ENCODE results near the gene NOVA1.

NOVA1 gene

DNA sequence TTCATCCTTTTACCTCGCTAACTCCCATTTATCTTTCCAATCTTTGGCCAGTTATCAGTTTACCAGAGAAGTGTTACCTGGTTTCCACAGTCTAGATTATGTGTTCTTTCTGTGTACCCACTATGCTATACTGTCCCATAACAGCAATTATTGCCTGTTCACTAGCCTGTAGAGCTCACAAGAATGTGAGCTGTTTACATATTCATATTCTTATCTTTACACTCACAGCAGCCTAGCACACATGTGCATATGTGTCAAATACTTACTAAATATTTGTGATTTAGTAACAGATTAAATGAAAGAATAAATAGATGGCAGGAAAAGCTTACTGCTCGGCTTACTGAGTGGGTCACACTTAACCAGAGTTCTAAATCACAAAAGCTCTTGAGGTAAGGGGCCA lies 97.8 kb downstream of the NOVA1 start:
- Histone ChIP-seq H3K4me1 (ENCODE audit: control insufficient read depth, insufficient read depth, low read length) (no peaks in the 10 kb centered on the region), H3K4me3 (ENCODE audit: low read length) (no peak overlapping the region), H3K4me2 (ENCODE audit: low read length) (no peak overlapping the region), H3K9ac (ENCODE audit: low read depth, low read length) (no peak overlapping the region), H3K36me3 (ENCODE audit: insufficient read depth, low read length) (no peaks in the 10 kb centered on the region), H3K9me3 (replicated peaks; ENCODE audit: low read length) (no peaks in the 10 kb centered on the region), H3K27me3 (ENCODE audit: control insufficient read depth, insufficient read depth, low read length) (no peaks in the 10 kb centered on the region)

- H3K4me2 ChIP-seq (ENCODE audit: low read length): no peak overlapping the region
- no peaks in the 10 kb centered on the region for H3K4me1 ChIP-seq (ENCODE audit: control insufficient read depth, insufficient read depth, low read length)
- H3K36me3 ChIP-seq (ENCODE audit: insufficient read depth, low read length): no peaks in the 10 kb centered on the region
- H3K9ac ChIP-seq (ENCODE audit: low read depth, low read length): no peak overlapping the region
- no peak overlapping the region for H3K4me3 ChIP-seq (ENCODE audit: low read length)
- no peaks in the 10 kb centered on the region for H3K27me3 ChIP-seq (ENCODE audit: control insufficient read depth, insufficient read depth, low read length)
- H3K9me3 ChIP-seq (replicated peaks; ENCODE audit: low read length): no peaks in the 10 kb centered on the region
Measured at GRCh38 chr14:26499546-26499945, 98.3 kb downstream of the NOVA1 start.

DNA sequence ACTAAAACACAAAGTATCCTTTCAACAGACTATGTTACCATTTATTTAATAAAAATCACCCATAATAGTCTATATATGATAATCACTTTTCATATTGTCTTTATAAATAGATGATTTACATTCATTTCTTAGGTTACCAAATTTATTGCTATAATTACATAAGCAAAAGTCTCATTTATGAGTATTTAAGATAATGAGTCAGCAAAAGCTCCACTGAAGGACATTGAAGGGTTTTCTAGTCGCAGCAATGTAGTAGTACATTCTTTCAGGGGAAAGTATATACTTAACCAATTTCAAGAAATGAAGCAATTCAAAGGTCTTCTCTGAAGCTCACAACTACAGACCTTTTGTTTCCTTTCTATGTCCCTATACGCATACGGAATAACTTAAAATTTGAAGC lies 110.9 kb downstream of the NOVA1 start:
- Histone ChIP-seq H3K36me3 (ENCODE audit: insufficient read depth, low read length) (no peaks in the 10 kb centered on the region), H3K4me2 (ENCODE audit: low read length) (no peak overlapping the region), H3K27me3 (ENCODE audit: control insufficient read depth, insufficient read depth, low read length) (no peaks in the 10 kb centered on the region), H3K9me3 (replicated peaks; ENCODE audit: low read length) (no peaks in the 10 kb centered on the region), H3K9ac (ENCODE audit: low read depth, low read length) (no peak overlapping the region), H3K4me1 (ENCODE audit: control insufficient read depth, insufficient read depth, low read length) (no peaks in the 10 kb centered on the region), H3K4me3 (ENCODE audit: low read length) (no peak overlapping the region)

DNA sequence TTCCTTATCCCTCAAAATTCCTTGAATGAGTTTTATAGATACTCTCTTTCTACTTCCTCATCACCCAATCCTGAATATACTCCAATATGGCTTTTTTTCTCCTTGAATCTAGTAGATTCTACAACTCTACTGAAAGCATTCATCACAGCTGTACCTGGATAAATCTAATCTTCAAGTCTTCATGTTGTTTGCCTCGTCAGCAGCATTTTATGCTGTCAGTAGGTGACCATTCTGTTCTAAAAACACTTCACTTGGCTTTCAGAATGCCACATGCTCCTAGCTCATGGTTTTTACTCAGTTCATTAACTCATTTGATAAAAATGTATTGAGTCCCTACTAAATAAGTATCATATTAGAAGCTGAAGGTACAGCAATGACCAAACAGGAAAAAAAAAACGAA lies 113.3 kb downstream of the NOVA1 start:
- H3K9me3 ChIP-seq (replicated peaks; ENCODE audit: low read length): no peaks in the 10 kb centered on the region
- no peaks in the 10 kb centered on the region for H3K36me3 ChIP-seq (ENCODE audit: insufficient read depth, low read length)
- H3K4me1 ChIP-seq (ENCODE audit: control insufficient read depth, insufficient read depth, low read length): no peaks in the 10 kb centered on the region
- H3K4me3 ChIP-seq (ENCODE audit: low read length): no peak overlapping the region
- no peak overlapping the region for H3K9ac ChIP-seq (ENCODE audit: low read depth, low read length)
- no peaks in the 10 kb centered on the region for H3K27me3 ChIP-seq (ENCODE audit: control insufficient read depth, insufficient read depth, low read length)
- H3K4me2 ChIP-seq (ENCODE audit: low read length): no peak overlapping the region

- Histone ChIP-seq H3K9ac (ENCODE audit: low read depth, low read length) (no peak overlapping the region), H3K4me1 (ENCODE audit: control insufficient read depth, insufficient read depth, low read length) (no peaks in the 10 kb centered on the region)
Measured at GRCh38 chr14:26478967-26479366, 118.9 kb downstream of the NOVA1 start.

GRCh38 chr14:26466862-26467261 lies 131.0 kb downstream of the NOVA1 start:
- Histone ChIP-seq H3K4me2 (ENCODE audit: low read length) (no peak overlapping the region), H3K9ac (ENCODE audit: low read depth, low read length) (no peak overlapping the region), H3K4me1 (ENCODE audit: control insufficient read depth, insufficient read depth, low read length) (no peaks in the 10 kb centered on the region), H3K9me3 (replicated peaks; ENCODE audit: low read length) (no peaks in the 10 kb centered on the region), H3K27me3 (ENCODE audit: control insufficient read depth, insufficient read depth, low read length) (no peaks in the 10 kb centered on the region), H3K36me3 (ENCODE audit: insufficient read depth, low read length) (no peaks in the 10 kb centered on the region), H3K4me3 (ENCODE audit: low read length) (no peak overlapping the region)

More at GRCh38 chr14:26478967-26479366, 118.9 kb downstream of the NOVA1 start:
- no peaks in the 10 kb centered on the region for H3K36me3 ChIP-seq (ENCODE audit: insufficient read depth, low read length)
- H3K4me3 ChIP-seq (ENCODE audit: low read length): no peak overlapping the region
- H3K27me3 ChIP-seq (ENCODE audit: control insufficient read depth, insufficient read depth, low read length): no peaks in the 10 kb centered on the region
- no peaks in the 10 kb centered on the region for H3K9me3 ChIP-seq (replicated peaks; ENCODE audit: low read length)
- no peak overlapping the region for H3K4me2 ChIP-seq (ENCODE audit: low read length)

- H3K27me3 ChIP-seq (ENCODE audit: control insufficient read depth, insufficient read depth, low read length): no peaks in the 10 kb centered on the region
- no peak overlapping the region for H3K9ac ChIP-seq (ENCODE audit: low read depth, low read length)
- H3K4me1 ChIP-seq (ENCODE audit: control insufficient read depth, insufficient read depth, low read length): no peaks in the 10 kb centered on the region
- no peak overlapping the region for H3K4me2 ChIP-seq (ENCODE audit: low read length)
- no peaks in the 10 kb centered on the region for H3K36me3 ChIP-seq (ENCODE audit: insufficient read depth, low read length)
- H3K4me3 ChIP-seq (ENCODE audit: low read length): no peak overlapping the region
- H3K9me3 ChIP-seq (replicated peaks; ENCODE audit: low read length): no peaks in the 10 kb centered on the region
Measured at GRCh38 chr14:26463136-26463535, 134.7 kb downstream of the NOVA1 start.

DNA sequence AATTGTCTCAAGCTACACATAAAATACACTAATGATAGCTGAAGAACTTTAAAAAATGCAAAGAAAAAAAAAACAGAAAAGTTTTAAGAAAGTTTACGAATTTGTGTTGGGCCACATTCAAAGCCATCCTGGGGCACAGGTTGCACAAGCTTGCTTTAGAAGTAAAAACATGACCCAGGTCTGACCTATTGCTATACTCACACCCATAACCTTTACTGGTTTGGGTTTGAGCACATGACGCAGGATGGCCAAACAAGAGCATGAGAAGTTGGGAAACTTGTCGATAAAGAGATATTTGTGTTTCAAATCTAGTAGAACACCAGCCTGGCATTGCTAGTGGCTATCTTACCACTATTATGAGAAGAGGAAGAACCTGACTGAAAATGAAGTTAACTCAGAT lies 143.7 kb downstream of the NOVA1 start:
- no peak overlapping the region for H3K4me2 ChIP-seq (ENCODE audit: low read length)
- H3K9me3 ChIP-seq (replicated peaks; ENCODE audit: low read length): no peaks in the 10 kb centered on the region

DNA sequence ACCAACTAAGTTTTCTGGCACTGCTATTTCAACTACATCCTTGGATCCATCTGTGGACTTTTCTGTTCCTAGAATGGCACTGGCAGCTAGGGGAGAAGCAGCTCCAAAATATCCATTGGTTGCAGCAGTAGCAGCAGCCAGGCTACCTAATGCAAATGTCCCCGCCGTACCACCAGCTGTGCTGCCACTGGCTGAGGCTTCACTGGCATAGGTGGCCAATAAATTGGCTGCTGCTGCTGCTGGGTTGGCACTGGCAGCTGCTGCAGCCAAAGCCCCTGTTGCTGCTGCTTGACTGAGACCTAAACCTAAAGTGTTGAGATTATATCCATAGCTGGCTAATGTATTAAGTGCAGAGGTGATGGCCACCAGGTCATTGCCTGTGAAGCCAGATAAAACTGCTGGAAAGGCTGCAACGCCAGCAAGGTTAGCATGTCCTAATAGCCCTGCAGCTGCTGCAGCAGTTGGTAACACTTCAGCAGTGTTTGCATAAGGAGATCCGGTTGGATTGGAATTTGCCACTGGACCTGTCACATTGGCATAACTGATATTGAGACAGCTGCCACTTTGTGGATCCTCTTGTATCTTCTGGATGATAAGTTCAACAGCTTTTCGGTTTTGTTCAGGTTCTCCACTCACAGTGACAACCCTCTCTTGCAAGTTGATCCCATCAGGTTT lies 149.5 kb downstream of the NOVA1 start:
- Histone ChIP-seq H3K4me2 (ENCODE audit: low read length) (no peak overlapping the region), H3K27me3 (ENCODE audit: control insufficient read depth, insufficient read depth, low read length) (no peaks in the 10 kb centered on the region), H3K36me3 (ENCODE audit: insufficient read depth, low read length) (no peaks in the 10 kb centered on the region), H3K9me3 (replicated peaks; ENCODE audit: low read length) (no peaks in the 10 kb centered on the region), H3K9ac (ENCODE audit: low read depth, low read length) (no peak overlapping the region), H3K4me3 (ENCODE audit: low read length) (no peak overlapping the region), H3K4me1 (ENCODE audit: control insufficient read depth, insufficient read depth, low read length) (no peaks in the 10 kb centered on the region)

More for the DNA sequence above, 143.7 kb downstream of the NOVA1 start:
- H3K27me3 ChIP-seq (ENCODE audit: control insufficient read depth, insufficient read depth, low read length): no peaks in the 10 kb centered on the region
- no peak overlapping the region for H3K9ac ChIP-seq (ENCODE audit: low read depth, low read length)
- no peaks in the 10 kb centered on the region for H3K4me1 ChIP-seq (ENCODE audit: control insufficient read depth, insufficient read depth, low read length)
- H3K4me3 ChIP-seq (ENCODE audit: low read length): no peak overlapping the region
- H3K36me3 ChIP-seq (ENCODE audit: insufficient read depth, low read length): no peaks in the 10 kb centered on the region

DNA sequence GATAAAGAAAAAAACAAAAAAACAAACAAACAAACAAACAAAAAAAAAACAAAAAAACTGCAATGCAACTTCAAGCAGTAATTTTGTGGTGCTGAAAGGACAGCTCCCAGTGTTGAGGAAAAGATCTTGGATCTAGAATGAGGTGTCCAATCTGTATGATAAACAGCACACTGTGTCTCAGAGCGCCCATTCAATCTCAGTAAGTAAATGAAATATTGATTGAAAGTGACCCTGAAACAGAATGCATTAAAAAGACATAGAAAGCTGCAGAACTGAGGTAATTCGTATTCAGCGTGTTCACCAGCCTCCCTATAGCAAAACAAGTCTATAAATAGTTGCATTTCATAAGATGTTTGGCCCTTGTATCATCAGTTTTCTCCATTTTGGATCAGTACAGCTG lies 153.0 kb downstream of the NOVA1 start:
- H3K9ac ChIP-seq (ENCODE audit: low read depth, low read length): no peak overlapping the region
- no peak overlapping the region for H3K4me3 ChIP-seq (ENCODE audit: low read length)
- no peaks in the 10 kb centered on the region for H3K4me1 ChIP-seq (ENCODE audit: control insufficient read depth, insufficient read depth, low read length)
- no peaks in the 10 kb centered on the region for H3K36me3 ChIP-seq (ENCODE audit: insufficient read depth, low read length)
- no peak overlapping the region for H3K4me2 ChIP-seq (ENCODE audit: low read length)
- no peaks in the 10 kb centered on the region for H3K9me3 ChIP-seq (replicated peaks; ENCODE audit: low read length)
- H3K27me3 ChIP-seq (ENCODE audit: control insufficient read depth, insufficient read depth, low read length): no peaks in the 10 kb centered on the region

DNA sequence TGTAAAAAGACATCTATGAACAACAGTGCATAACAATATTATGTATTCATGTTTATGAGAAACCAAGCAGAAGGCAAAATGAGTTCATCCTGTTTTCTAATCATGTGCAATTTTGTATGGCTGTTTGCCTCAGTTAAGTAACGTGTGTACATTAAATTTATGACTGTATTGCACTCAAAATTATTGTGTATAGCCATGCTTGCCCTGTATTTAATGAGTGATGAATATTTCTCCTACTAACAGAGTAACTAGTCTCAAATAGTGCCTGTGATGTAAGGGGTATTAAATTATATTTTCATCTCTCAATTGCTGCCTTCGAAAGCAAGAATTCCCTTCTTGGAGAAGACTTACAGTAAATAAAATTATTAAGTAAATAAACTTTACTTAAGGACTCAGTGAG lies 154.2 kb downstream of the NOVA1 start:
- Histone ChIP-seq H3K4me3 (ENCODE audit: low read length) (no peak overlapping the region), H3K4me1 (ENCODE audit: control insufficient read depth, insufficient read depth, low read length) (no peaks in the 10 kb centered on the region), H3K9me3 (replicated peaks; ENCODE audit: low read length) (no peaks in the 10 kb centered on the region), H3K9ac (ENCODE audit: low read depth, low read length) (no peak overlapping the region), H3K4me2 (ENCODE audit: low read length) (no peak overlapping the region), H3K27me3 (ENCODE audit: control insufficient read depth, insufficient read depth, low read length) (no peaks in the 10 kb centered on the region), H3K36me3 (ENCODE audit: insufficient read depth, low read length) (no peaks in the 10 kb centered on the region)

GRCh38 chr14:26429205-26429604 lies 168.6 kb downstream of the NOVA1 start:
- H3K36me3 ChIP-seq (ENCODE audit: insufficient read depth, low read length): no peaks in the 10 kb centered on the region
- no peaks in the 10 kb centered on the region for H3K27me3 ChIP-seq (ENCODE audit: control insufficient read depth, insufficient read depth, low read length)
- H3K4me2 ChIP-seq (ENCODE audit: low read length): no peak overlapping the region
- H3K4me3 ChIP-seq (ENCODE audit: low read length): no peak overlapping the region
- no peaks in the 10 kb centered on the region for H3K4me1 ChIP-seq (ENCODE audit: control insufficient read depth, insufficient read depth, low read length)
- no peaks in the 10 kb centered on the region for H3K9me3 ChIP-seq (replicated peaks; ENCODE audit: low read length)
- no peak overlapping the region for H3K9ac ChIP-seq (ENCODE audit: low read depth, low read length)
